ENCODE results near the gene CNIH3. TPM values are rescaled to one million over a fixed set of nuclear protein-coding genes. Genes with fewer than 3 reads are reported as not detected.

The CNIH3 gene
- total RNA-seq, 2 experiments from 2014 or later: 1.3 to 1.4 TPM

- peaks cover 7% of the 10 kb centered on the region for H3K9me3 Mint-ChIP-seq
- H3K36me3 Mint-ChIP-seq: no peaks in the 10 kb centered on the region
- DNase-seq: no peak
- H3K27ac Mint-ChIP-seq: no peak overlapping the region
- no peaks in the 10 kb centered on the region for H3K4me1 Mint-ChIP-seq
- H3K27me3 Mint-ChIP-seq: peaks cover 3% of the 10 kb centered on the region
- no peak overlapping the region for H3K4me3 Mint-ChIP-seq
These were observed 145.1 kb downstream of the CNIH3 start for GRCh38 chr1:224761245-224761644.

GRCh38 chr1:224762046-224762445 is 145.9 kb downstream of the CNIH3 start:
- H3K27ac Mint-ChIP-seq: no peak overlapping the region
- no peaks in the 10 kb centered on the region for H3K36me3 Mint-ChIP-seq
- H3K9me3 Mint-ChIP-seq: peaks cover 7% of the 10 kb centered on the region
- H3K4me1 Mint-ChIP-seq: no peaks in the 10 kb centered on the region
- H3K4me3 Mint-ChIP-seq: no peak overlapping the region
- H3K27me3 Mint-ChIP-seq: peaks cover 10% of the 10 kb centered on the region
- no peak for DNase-seq

- Mint-ChIP-seq H3K9me3 (peaks cover 7% of the 10 kb centered on the region), H3K36me3 (no peaks in the 10 kb centered on the region), H3K4me3 (no peak overlapping the region), H3K4me1 (no peaks in the 10 kb centered on the region), H3K27me3 (peaks cover 11% of the 10 kb centered on the region), H3K27ac (no peak overlapping the region)
- DNase-seq: no peak
These were observed 146.6 kb downstream of the CNIH3 start for GRCh38 chr1:224762701-224763100.

GRCh38 chr1:224763126-224763775 is 147.1 kb downstream of the CNIH3 start:
- H3K27me3 Mint-ChIP-seq: peaks cover 11% of the 10 kb centered on the region

GRCh38 chr1:224766266-224766665 is 150.1 kb downstream of the CNIH3 start:
- H3K27me3 Mint-ChIP-seq: peaks cover 11% of the 10 kb centered on the region
- H3K4me1 Mint-ChIP-seq: no peaks in the 10 kb centered on the region
- H3K36me3 Mint-ChIP-seq: no peaks in the 10 kb centered on the region
- H3K4me3 Mint-ChIP-seq: no peak overlapping the region
- H3K27ac Mint-ChIP-seq: no peak overlapping the region
- no peaks in the 10 kb centered on the region for H3K9me3 Mint-ChIP-seq
- no peak for DNase-seq

More at GRCh38 chr1:224763126-224763775, 147.1 kb downstream of the CNIH3 start:
- H3K36me3 Mint-ChIP-seq: no peaks in the 10 kb centered on the region
- H3K4me3 Mint-ChIP-seq: no peak overlapping the region
- no peaks in the 10 kb centered on the region for H3K4me1 Mint-ChIP-seq
- H3K27ac Mint-ChIP-seq: no peak overlapping the region
- no peak for DNase-seq
- H3K9me3 Mint-ChIP-seq: peaks cover 7% of the 10 kb centered on the region

GRCh38 chr1:224767031-224767430 is 150.9 kb downstream of the CNIH3 start:
- no peak for DNase-seq
- Mint-ChIP-seq H3K9me3 (no peaks in the 10 kb centered on the region), H3K4me3 (no peak overlapping the region), H3K36me3 (no peaks in the 10 kb centered on the region), H3K27ac (no peak overlapping the region), H3K4me1 (no peaks in the 10 kb centered on the region), H3K27me3 (peaks cover 11% of the 10 kb centered on the region)

- H3K9me3 Mint-ChIP-seq: no peaks in the 10 kb centered on the region
These were observed 151.6 kb downstream of the CNIH3 start for GRCh38 chr1:224767676-224768075.

GRCh38 chr1:224768971-224769370 is 152.9 kb downstream of the CNIH3 start:
- no peak overlapping the region for H3K27ac Mint-ChIP-seq
- no peak overlapping the region for H3K4me3 Mint-ChIP-seq
- no peaks in the 10 kb centered on the region for H3K9me3 Mint-ChIP-seq
- H3K4me1 Mint-ChIP-seq: no peaks in the 10 kb centered on the region
- no peaks in the 10 kb centered on the region for H3K36me3 Mint-ChIP-seq
- peaks cover 17% of the 10 kb centered on the region for H3K27me3 Mint-ChIP-seq
- no peak for DNase-seq

More at GRCh38 chr1:224767676-224768075, 151.6 kb downstream of the CNIH3 start:
- Mint-ChIP-seq H3K4me3 (no peak overlapping the region), H3K27ac (no peak overlapping the region), H3K36me3 (no peaks in the 10 kb centered on the region), H3K27me3 (peaks cover 14% of the 10 kb centered on the region), H3K4me1 (no peaks in the 10 kb centered on the region)
- no peak for DNase-seq

GRCh38 chr1:224769452-224770335 is 153.6 kb downstream of the CNIH3 start:
- H3K4me1 Mint-ChIP-seq: no peaks in the 10 kb centered on the region
- H3K36me3 Mint-ChIP-seq: no peaks in the 10 kb centered on the region
- H3K9me3 Mint-ChIP-seq: no peaks in the 10 kb centered on the region
- no peak for DNase-seq
- no peak overlapping the region for H3K27ac Mint-ChIP-seq
- no peak overlapping the region for H3K4me3 Mint-ChIP-seq
- H3K27me3 Mint-ChIP-seq: peaks cover 20% of the 10 kb centered on the region

GRCh38 chr1:224770336-224770693 is 154.2 kb downstream of the CNIH3 start:
- peaks cover 24% of the 10 kb centered on the region for H3K27me3 Mint-ChIP-seq
- no peaks in the 10 kb centered on the region for H3K9me3 Mint-ChIP-seq
- no peak overlapping the region for H3K27ac Mint-ChIP-seq

GRCh38 chr1:224773646-224774045 is 157.5 kb downstream of the CNIH3 start:
- Mint-ChIP-seq H3K4me1 (no peaks in the 10 kb centered on the region), H3K36me3 (no peaks in the 10 kb centered on the region), H3K4me3 (no peak overlapping the region), H3K27ac (no peak overlapping the region), H3K9me3 (no peaks in the 10 kb centered on the region), H3K27me3 (peaks cover 15% of the 10 kb centered on the region)
- DNase-seq: no peak

More at GRCh38 chr1:224770336-224770693, 154.2 kb downstream of the CNIH3 start:
- no peaks in the 10 kb centered on the region for H3K4me1 Mint-ChIP-seq
- H3K4me3 Mint-ChIP-seq: no peak overlapping the region
- H3K36me3 Mint-ChIP-seq: no peaks in the 10 kb centered on the region
- DNase-seq: no peak

- no peak for DNase-seq
- Mint-ChIP-seq H3K4me3 (no peak overlapping the region), H3K27ac (no peak overlapping the region), H3K36me3 (no peaks in the 10 kb centered on the region), H3K27me3 (peaks cover 15% of the 10 kb centered on the region), H3K9me3 (no peaks in the 10 kb centered on the region), H3K4me1 (no peaks in the 10 kb centered on the region)
These were observed 158.3 kb downstream of the CNIH3 start for GRCh38 chr1:224774378-224774777.

- H3K4me1 Mint-ChIP-seq: peaks cover 3% of the 10 kb centered on the region
- H3K4me3 Mint-ChIP-seq: no peak overlapping the region
- peaks cover 15% of the 10 kb centered on the region for H3K27me3 Mint-ChIP-seq
- H3K36me3 Mint-ChIP-seq: no peaks in the 10 kb centered on the region
- no peak for DNase-seq
- no peaks in the 10 kb centered on the region for H3K9me3 Mint-ChIP-seq
- H3K27ac Mint-ChIP-seq: no peak overlapping the region
These were observed 161.1 kb downstream of the CNIH3 start for GRCh38 chr1:224777180-224777579.

GRCh38 chr1:224779536-224779935 is 163.4 kb downstream of the CNIH3 start:
- H3K36me3 Mint-ChIP-seq: no peaks in the 10 kb centered on the region
- no peak for DNase-seq
- peaks cover 5% of the 10 kb centered on the region for H3K27me3 Mint-ChIP-seq
- H3K9me3 Mint-ChIP-seq: peaks cover 1% of the 10 kb centered on the region
- H3K4me3 Mint-ChIP-seq: no peak overlapping the region
- peaks cover 20% of the 10 kb centered on the region for H3K4me1 Mint-ChIP-seq
- H3K27ac Mint-ChIP-seq: no peak overlapping the region

- Mint-ChIP-seq H3K4me1 (peaks cover 23% of the 10 kb centered on the region), H3K9me3 (peaks cover 2% of the 10 kb centered on the region), H3K36me3 (no peaks in the 10 kb centered on the region), H3K27me3 (no peaks in the 10 kb centered on the region), H3K4me3 (no peak overlapping the region), H3K27ac (no peak overlapping the region)
- DNase-seq: no peak
These were observed 164.6 kb downstream of the CNIH3 start for GRCh38 chr1:224780736-224781135.

Data from activated naive CD8-positive, alpha-beta T cell treated with anti-CD3 and anti-CD28 coated beads for 36 hours (primary cell).